GM18858 (cell line): ENCODE data around the gene RASA1.

Source experiments
- ATAC-seq: cut with Tn5 transposase; IDR thresholded peaks from one replicate; pipeline ENCODE4 v1.9.1; 2021; ENCODE audit not compliant: unreplicated experiment

Gene RASA1

DNA sequence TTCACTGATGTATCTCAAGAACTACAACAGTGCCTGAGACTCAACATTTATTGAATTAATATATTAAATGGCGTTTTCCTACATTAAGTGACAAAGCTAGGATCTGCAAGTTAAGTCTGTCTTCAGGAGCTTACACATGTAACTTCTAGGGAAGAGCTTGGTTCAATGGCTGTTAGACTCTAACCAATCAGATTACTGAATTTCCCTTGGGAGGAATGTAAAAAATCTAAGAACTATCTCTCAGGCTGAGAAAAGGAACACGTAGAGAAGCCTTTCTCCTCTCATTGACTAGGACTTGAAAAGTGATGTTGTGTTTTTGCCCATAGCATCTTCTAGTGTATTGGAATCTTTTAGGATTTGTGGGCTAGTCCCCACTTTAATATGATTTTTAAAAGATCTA lies 91.4 kb downstream of the RASA1 start:
- no peak for ATAC-seq

DNA sequence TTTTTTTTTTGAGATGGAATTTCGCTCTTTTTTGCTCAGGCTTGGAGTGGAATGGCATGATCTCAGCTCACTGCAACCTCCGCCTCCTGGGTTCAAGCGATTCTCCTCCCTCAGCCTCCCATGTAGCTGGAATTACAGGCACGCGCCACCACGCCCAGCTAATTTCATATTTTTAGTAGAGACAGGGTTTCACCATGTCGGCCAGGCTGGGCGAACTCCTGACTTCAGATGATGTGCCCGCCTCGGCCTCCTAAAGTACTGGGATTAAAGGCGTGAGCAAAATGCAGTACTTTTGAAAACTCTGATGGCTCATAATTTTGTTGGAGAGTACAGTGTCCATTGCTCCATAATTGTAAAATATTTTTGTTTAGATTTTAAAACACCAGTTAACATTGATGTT lies 92.4 kb downstream of the RASA1 start:
- no peak for ATAC-seq

DNA sequence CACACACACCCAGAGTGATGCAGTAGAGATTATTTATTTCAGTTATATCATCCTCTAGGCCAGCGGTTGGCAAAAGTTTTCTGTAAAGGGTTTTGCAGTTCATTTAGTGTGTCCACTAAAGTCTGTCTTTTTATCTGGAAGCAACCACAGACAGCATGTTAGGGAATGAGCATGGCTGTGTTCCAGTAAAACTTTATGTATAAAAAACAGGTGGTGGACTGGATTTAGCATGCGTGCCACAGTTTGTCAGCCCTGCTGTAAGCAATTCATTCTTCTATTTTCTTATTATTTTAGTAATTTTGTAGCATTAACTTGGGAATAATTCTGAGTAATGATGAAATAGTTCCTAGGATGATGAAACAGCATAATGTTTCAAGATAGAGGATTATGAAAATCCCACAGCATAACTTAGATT lies 93.4 kb downstream of the RASA1 start:
- ATAC-seq = no peak

DNA sequence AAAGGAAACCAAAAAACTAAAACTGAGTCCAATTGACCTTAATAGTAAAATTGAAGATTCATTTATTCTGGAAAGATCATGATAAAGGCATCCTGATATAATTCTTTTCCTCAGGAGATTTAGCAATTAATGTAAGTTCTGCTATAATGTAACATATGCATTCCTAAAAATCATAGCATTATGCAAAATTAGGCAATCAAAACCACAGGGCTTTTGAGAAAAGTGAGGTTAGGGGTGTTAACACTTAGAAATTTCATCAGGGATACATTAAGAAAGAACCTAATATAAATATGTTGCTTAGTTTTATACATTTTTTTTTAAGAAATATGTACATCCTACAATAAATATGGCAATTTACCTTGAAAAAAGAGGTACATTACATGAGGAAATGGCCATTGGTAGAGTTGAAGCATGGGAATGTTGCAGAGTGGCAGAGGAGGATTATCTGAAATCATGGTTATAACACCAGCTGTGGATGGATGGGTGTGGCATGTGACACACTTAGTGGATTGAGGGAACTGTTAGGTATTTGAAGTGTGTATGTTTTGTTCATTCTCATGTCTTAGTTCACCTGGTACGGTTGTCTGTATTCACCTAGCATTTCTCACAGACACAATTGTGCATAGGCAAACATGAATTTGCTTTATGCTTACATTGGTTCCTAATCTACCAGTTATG lies 94.0 kb downstream of the RASA1 start:
- no peak for ATAC-seq

DNA sequence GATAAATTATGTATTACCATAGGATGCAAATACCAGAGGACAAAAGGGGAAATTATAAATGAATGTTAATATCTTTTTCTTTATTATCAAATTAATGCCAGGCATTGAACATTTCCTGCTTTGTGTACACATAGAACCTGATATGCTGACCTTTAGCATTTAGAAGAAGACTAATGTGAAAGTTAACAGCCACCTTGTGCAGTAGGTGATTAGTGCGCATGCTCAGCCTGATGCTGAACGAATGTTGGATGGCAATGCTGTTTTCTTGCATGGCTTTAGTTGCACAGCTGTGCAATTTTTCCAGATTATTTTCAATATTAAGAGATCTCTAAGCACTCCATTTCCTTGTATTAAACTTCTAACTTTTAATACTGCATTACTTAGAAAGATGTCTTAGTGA lies 99.6 kb downstream of the RASA1 start:
- no peak for ATAC-seq

DNA sequence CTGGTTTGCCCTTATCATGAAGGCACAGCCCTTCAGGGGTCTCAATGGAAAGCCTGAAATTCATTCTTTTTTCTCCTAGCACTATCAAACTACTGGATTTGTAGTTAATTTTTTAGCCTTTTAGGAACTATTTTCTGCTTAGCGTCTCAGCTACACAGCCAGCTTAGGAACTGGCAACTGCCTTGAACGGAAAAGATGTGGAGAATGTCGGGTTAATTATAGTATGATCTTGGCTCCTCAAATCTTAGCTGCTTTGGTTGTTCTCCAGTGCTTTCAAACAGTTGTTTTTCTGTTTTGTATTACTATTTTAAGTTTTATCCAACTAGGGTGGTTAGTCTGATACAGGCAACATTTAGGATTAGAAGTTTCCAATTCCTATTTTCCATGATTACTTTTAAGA lies 100.9 kb downstream of the RASA1 start:
- ATAC-seq = no peak

DNA sequence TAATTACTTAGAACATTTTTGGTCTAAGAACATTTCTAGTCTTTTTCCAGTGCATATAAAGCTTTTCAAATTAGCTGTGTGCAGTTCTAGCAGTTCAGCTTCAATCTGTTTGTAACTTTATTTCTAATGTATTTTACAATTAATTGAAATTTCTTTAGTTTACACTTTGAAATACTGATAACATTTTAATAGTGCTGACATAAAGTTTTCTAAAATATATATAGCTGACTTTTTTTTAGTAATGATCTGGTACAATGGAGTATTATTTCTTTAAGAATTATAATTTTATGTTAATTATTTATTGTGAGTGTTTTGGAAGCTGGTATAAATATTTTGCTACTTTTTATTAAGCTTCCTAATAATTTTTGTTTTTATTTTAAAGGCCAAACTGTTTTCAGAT lies 101.7 kb downstream of the RASA1 start:
- ATAC-seq = no peak

DNA sequence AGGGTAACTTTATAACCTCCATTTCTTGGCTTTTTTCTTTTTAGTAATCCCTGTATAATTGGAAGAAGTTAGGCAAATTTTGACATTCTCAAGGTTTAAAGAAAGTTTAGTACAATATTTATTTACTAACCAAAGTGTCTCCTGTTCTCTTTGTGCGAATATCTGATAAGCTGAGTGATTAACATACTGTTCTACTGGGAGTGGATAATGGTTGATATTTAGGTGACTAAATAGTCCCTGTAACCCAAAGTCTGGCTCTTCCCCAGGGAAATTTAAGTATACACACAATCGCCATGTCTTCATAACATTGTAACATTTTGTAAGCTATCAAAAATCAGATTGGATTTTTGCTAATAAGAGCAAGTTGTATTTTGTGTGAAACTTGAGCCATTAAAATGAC lies 105.0 kb downstream of the RASA1 start:
- no peak for ATAC-seq

DNA sequence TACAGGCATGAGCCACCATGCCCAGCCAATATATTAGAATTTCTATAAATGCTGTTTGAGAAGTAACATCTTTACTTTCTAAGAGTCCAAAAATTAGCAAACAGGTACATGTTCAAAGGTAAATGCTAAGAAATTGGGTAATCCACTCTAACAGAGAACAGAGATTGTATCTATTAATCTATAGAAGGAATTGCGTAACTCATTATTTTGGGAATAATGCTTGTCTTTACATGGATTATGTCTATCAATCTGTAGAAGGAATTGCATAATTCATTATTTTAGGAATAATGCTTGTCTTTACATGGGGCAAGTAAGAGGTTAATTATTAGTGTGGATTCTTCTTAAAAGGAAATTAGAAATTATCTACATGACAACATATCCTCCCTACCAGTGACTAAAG lies 114.5 kb downstream of the RASA1 start:
- ATAC-seq = no peak

DNA sequence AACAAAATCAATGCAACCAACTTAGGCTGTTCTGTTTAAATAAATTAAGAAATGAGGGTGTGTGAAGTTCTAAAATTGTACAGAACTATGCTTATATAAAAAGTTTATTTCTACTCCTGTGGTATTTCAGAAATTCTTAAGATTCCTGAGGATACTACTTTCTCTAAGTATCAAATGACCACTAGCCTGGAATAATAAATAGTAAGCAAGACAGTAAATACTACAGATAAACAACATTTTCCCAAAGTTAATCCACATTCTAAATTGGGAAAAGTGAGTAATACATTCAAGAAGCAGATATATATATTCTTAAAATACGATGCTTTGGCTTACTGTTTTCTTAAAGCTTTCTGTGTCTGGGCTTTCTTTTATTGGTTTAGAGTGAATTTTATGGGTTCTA lies 115.5 kb downstream of the RASA1 start:
- ATAC-seq = no peak

DNA sequence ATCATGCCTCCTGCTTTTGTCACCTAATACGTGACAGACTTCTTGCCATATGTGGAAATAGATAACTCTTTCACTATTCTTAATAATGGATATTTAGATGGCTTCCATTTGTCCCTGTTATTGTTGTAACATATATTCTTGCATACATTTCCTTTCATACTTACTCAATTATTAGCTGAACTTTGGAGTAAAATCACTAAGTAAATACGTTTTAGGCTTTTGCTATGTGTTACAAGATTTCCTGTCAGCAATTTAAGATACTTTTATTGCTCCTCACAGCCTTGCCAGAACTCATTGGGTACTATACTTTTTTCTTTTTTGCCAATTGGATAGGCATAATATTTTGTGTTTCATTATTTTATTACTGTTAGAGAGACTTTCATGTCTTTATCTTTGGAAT lies 118.1 kb downstream of the RASA1 start:
- ATAC-seq = no peak

DNA sequence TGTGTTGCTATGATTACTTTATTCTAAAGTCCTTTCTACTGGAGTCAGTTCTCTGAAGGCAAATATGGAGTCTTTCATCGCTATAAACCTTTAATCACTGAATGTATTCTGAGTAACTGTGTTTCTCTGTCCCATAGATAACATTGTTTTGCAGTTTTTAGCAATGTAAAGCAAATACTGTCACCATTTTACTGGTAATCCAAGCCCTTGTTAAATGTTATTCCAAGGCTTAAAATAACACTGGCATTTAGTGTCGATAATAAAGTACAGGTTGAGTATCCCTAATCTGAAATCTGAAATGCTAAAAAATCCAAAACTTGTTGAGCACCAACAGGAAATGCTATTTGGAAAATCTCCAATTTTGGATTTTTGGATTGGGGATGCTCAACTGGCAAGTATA lies 120.4 kb downstream of the RASA1 start:
- no peak for ATAC-seq

DNA sequence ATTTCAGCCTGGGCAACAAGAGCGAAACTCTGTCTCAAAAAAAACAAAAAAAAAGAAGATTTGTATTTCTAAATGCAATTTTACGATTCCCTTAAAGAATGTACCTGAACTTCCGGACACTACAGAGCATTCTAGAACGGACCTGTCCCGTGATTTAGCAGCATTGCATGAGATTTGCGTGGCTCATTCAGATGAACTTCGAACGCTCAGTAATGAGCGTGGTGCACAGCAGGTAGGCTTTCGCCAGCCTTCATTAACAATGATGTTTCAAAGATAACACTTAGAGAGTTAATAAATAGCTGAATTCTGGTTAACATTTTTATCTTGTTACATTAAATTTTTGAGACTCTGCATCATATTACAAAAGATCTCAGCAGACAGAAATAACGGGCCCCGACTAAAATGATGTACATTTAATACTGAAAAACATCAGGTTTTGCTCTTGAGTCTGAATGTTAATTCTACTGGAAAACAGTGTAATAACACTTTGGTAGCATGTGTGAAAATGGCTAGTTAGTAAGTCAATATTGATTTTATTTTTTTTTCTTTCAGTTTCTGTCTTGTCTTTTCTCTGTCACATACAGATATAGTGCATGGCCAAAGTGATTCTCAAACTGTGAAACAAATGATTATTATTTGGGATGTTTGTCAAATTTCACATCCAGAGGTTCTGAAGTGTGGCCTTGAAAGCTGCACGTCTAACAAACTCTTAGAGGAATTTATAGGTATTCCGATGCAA lies 121.8 kb downstream of the RASA1 start:
- ATAC-seq = no peak

DNA sequence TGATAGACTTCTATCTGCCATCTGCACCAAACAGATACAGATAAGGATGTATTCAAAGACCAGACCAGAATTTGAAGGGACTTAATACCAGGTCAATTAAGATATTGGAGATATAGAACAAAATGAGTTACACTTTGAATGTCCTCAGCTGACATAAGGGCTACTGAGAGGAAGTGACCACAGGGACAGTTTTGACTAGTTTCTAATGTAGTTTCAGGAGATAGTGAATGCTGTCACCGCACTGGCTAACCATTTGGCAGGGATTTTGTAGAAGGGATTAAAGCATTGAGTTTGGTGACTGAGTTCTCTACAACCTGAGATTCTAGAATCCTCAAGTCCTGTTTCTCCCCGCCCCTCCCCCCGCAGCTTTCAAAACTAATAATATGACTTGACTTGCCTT lies 122.4 kb downstream of the RASA1 start:
- no peak for ATAC-seq

DNA sequence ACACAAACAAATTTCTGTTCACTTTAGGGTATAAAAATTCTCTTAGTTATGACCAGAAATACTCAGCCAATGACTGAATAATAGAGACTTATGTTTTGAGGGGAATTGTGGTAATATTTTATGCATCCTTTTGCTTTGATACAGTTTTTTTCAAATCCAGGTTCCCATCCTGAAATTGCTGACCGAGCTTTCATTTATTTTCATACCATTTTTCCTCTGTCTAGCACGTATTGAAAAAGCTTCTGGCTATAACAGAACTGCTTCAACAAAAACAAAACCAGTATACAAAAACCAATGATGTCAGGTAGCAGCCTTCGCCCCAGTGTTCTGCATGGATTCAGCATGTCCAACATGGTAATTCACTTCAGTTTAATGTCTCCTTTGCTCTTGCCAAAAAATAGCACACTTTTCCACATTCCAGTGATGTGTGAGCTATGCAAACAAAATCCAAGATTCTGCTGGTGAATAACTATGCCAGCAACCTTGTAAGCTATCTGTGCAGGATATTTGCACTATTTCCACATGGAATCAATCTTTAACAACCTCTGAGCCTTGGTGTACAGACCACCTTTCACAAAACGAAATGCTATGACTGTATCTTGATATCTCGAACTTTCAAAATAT lies 123.0 kb downstream of the RASA1 start:
- no peak for ATAC-seq

DNA sequence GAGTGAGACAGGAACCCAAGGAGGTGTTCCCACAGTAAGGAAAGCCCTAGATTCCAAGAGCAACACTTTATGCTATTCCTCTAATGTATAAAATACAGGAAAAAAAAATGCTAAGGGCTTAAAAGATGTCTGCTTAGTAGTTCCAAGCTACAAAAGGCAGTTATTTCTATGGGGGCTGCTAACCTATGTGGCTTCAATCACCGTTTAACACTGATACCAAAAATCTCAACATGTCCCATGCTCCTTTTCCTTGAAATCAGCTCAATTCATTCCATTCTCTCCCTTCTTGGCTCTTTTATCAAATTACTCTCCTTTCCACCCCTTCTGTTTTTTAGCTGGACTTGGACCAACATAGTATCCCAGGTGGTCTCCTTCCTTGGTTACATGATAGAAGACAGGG lies 124.5 kb downstream of the RASA1 start:
- no peak for ATAC-seq

DNA sequence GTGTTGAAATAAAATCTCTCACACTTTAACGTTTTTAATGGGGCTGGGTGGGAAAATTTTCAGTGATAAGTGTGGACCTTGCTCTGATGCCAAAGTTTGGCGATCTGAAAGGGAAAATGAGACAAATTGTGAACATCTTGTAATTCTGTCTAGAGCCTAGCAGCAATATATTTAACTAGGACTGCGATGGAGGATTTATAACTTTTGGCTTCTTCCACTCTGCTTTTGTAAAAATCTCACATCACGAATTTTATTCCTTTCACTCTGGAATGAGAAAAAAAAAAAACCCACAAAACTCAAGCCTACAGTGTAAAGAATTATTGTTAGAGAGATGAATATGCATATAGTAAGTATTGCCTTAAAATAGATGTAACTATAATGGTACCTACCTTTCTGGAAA lies 125.1 kb downstream of the RASA1 start:
- ATAC-seq = no peak

DNA sequence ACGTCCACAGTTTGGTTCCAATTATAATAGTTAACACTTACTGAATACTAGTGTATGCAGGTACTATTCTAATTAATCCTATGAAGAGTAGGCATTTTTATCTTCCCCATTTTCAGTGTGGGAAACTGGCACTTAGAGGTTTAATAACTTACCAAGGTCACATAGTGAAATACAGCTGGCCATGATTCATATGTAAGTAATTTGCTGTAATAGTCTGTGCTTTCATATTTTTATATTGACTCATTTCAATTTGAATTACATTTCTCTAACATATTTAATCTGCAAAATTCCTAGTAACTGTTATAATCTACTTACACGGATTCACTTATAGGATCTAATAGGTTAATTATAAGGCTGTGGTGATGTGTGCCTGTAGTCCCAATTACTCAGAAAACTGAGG lies 125.6 kb downstream of the RASA1 start:
- ATAC-seq = no peak

DNA sequence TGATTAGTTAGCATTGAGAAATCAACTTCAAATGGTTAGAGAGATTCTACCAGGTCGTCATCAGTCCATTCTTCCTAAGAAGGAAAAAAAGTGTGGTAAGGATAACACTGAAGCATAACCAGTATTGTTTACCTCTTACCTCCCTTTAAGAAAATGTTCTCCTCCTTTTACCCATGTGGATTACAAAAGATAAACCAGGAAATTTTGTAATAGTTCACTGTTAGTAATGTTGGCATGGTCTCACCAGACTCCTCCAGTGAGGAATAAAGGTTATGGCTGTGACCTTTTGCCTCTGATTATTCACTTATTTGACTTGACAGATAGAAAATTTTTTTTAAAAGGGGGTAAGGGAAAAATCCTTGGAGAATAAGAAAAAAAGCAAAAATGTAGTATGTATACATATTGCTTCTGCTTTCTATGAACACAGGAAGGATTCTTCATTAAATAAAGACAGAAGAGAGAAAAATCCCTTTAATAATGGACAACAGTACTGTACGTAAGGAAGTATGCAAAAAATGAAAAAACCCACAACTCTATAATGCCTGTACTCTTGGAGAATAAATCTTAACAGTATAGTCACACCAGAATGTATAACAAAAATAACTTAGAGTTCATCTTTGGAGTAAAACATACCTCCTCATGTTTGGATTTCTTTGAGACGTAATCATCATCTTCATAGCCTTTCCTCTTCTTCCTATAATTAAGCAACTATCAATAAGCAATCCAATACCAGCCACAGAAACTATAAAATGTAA lies 126.9 kb downstream of the RASA1 start:
- ATAC-seq = no peak

DNA sequence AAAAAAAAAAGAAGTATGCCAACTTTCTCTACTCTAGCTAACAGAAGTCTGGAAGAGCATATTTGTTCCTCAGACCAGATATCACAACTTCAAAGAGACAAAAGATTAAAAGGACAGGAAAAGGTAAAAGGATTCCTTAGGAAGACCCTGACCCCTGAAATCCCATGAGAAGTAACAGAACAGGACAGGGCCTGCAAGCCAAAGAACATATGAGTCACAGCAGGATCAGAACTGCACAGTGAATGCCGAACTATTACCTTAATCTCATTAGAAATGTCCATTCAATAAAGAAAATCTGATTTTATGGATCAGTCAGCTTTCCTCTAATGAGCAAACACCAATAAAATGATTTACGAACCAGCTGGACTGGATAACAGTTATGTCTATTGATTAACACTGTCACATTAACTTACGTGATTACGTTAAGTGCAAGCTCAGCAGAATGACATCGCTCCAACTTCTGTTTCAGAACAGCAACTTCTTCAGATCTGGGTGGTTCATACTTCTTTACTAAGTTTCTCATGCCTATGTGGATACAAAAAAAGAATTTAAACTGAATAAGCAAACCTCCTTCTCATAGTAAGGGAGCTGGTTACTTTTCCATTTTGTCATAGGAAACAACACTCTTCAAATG lies 131.4 kb downstream of the RASA1 start:
- ATAC-seq = no peak

DNA sequence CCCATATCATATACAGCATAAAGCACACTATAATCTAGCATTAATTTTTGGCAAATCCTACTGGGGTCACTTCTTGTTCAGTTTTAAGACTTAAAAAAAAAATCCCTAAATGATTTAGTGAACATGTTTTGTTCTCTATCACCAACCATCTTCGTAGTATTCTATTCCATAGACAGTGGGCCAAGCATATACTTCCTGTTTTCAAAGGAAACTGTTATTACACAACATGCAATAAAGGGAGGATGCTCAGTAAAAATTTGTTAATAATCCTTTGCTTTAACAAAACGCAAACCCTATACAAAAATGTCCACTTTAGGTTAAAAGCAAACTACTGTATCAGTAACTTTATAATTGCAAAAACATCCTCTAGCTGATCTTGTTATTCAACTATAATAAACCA lies 132.0 kb downstream of the RASA1 start:
- no peak for ATAC-seq
